Neural progenitor cell (in vitro differentiated cells): Measurements from ENCODE around the gene GOLGB1. TPM values are rescaled to one million over a fixed set of nuclear protein-coding genes. Genes with fewer than 3 reads are reported as not detected.

Source experiments
- DNase-seq: peaks from one replicate; pipeline ENCODE4 v3.0.0-alpha.2; 2016; ENCODE audit warnings: low spot score
- H2AFZ ChIP-seq: fragments of 200-600 bp; sonication (generic); replicated peaks from 2 replicates; pipeline ENCODE4 v1.6.1; 2016; ENCODE audit warnings: antibody characterized with exemption
- H3F3A ChIP-seq: fragments of 200-600 bp; sonication (generic); 2 replicates; pipeline ENCODE4 v1.6.1; 2016; ENCODE audit warnings: antibody characterized with exemption, low read depth
- H3K27ac ChIP-seq: fragments of 200-600 bp; sonication (generic); 2 replicates; pipeline ENCODE4 v1.5.1; 2016; ENCODE audit warnings: mild to moderate bottlenecking
- H3K27me3 ChIP-seq: fragments of 200-600 bp; sonication (generic); 2 replicates; pipeline ENCODE4 v1.6.1; 2016; ENCODE audit warnings: mild to moderate bottlenecking, moderate library complexity
- H3K36me3 ChIP-seq: fragments of 200-600 bp; sonication (generic); 2 replicates; pipeline ENCODE4 v1.5.1; 2016
- H3K4me1 ChIP-seq: fragments of 200-600 bp; sonication (generic); 2 replicates; pipeline ENCODE4 v1.6.1; 2016; ENCODE audit warnings: mixed run types
- H3K4me2 ChIP-seq: fragments of 200-600 bp; sonication (generic); 2 replicates; pipeline ENCODE4 v1.6.1; 2016
- H3K4me3 ChIP-seq: fragments of 200-600 bp; sonication (generic); 2 replicates; pipeline ENCODE4 v1.5.1; 2016
- H3K79me2 ChIP-seq: fragments of 200-600 bp; sonication (generic); 2 replicates; pipeline ENCODE4 v1.6.1; 2016; ENCODE audit warnings: low read depth
- H3K9ac ChIP-seq: fragments of 200-600 bp; sonication (generic); 2 replicates; pipeline ENCODE4 v1.6.1; 2016
- H3K9me3 ChIP-seq: fragments of 200-600 bp; sonication (generic); 2 replicates; pipeline ENCODE4 v1.5.1; 2016; ENCODE audit warnings: low read depth
- H4K20me1 ChIP-seq: fragments of 200-600 bp; sonication (generic); 2 replicates; pipeline ENCODE4 v1.6.1; 2016; ENCODE audit warnings: low read depth
- H3K27ac Mint-ChIP-seq: 3 replicates; pipeline ENCODE4 v1.8.0; 2021; ENCODE audit warnings: mixed read lengths
- H3K27me3 Mint-ChIP-seq: 2 replicates; pipeline ENCODE4 v1.8.0; 2022; ENCODE audit warnings: low read depth, mild to moderate bottlenecking, inconsistent platforms, moderate library complexity, mixed read lengths; ENCODE audit not compliant: insufficient read depth
- H3K36me3 Mint-ChIP-seq: 3 replicates; pipeline ENCODE4 v1.8.0; 2021; ENCODE audit warnings: mixed read lengths
- H3K4me1 Mint-ChIP-seq: 3 replicates; pipeline ENCODE4 v1.8.0; 2021; ENCODE audit warnings: mixed read lengths
- H3K4me3 Mint-ChIP-seq: 3 replicates; pipeline ENCODE4 v1.8.0; 2021; ENCODE audit warnings: mild to moderate bottlenecking, moderate library complexity, mixed read lengths
- H3K9me3 Mint-ChIP-seq: 3 replicates; pipeline ENCODE4 v1.8.0; 2020; ENCODE audit warnings: mixed read lengths
- EZH2 ChIP-seq: fragments of 200-600 bp; sonication (generic); IDR thresholded peaks from 2 replicates; pipeline ENCODE4 v1.6.1; 2017; ENCODE audit warnings: antibody characterized with exemption, mild to moderate bottlenecking, moderate library complexity
- EZH2phosphoT487 ChIP-seq: fragments of 200-600 bp; sonication (generic); IDR thresholded peaks from 2 replicates; pipeline ENCODE4 v1.6.1; 2017; ENCODE audit warnings: antibody characterized with exemption
- total RNA-seq: library from RNA; depleted of rRNA; stranded (reverse); fragments of >200 nt; gene quantifications from 2 replicates; pipeline ENCODE4 v1.2.3, GENCODE V29; 2015; ENCODE audit warnings: low replicate concordance
- TF ChIP-seq, protein P1 (sequence below): fragments of 200-600 bp; sonication (generic); IDR thresholded peaks from 2 replicates; pipeline ENCODE4 v1.5.1; 2017; ENCODE audit warnings: antibody characterized with exemption, mild to moderate bottlenecking

Gene GOLGB1
- total RNA-seq, 1 donor from 2014 or later: 52.5 TPM

DNA sequence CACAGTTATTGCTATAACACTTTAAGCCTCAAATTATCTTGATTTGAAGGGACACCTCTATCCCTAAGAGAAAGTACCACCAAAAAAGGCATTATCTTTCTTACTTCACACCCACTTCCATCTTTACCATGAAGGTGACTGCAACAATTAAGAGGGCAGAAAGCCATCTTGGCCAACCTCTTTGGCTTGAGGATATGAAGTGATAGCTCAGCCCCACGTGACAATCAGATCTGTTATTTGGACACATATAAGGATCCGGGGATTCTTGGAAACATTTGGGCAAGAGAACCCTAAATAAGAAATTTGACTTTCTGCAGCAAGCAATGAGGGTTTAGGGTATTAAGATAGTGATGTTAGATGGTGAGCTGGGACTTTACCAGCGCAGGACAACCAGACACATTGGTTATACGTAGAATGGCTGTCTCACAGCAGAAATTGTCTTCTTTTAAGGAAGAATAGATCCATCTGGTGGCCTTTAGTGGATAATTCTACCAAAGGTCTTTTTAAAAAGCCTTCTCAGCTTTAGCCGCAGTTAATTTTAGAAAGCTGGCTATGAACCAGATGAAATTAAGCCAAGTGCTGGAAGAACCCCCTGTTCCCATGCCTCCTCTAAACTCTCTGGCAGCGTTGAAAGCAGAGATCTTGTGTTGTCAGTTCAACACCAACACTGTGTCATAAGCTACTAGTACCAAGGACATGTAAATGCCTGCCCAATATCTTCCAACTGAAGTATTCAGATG is 101.2 kb downstream of the GOLGB1 start:
- Histone ChIP-seq H4K20me1 (no peaks in the 10 kb centered on the region), H3K4me2 (no peak overlapping the region), H3K9me3 (no peaks in the 10 kb centered on the region), H3K36me3 (no peaks in the 10 kb centered on the region), H3K27me3 (no peaks in the 10 kb centered on the region), H3K9ac (no peak overlapping the region), H3K4me1 (no peaks in the 10 kb centered on the region), H3K27ac (no peak overlapping the region), H2AFZ (no peak overlapping the region), H3K4me3 (no peak overlapping the region), H3K79me2 (no peaks in the 10 kb centered on the region), H3F3A (no peaks in the 10 kb centered on the region)
- H3K36me3 Mint-ChIP-seq: no peaks in the 10 kb centered on the region
- H3K4me3 Mint-ChIP-seq: no peak overlapping the region
- no peaks in the 10 kb centered on the region for H3K9me3 Mint-ChIP-seq
- H3K4me1 Mint-ChIP-seq: no peaks in the 10 kb centered on the region
- H3K27ac Mint-ChIP-seq: no peak overlapping the region
- H3K27me3 Mint-ChIP-seq: no peaks in the 10 kb centered on the region
- no peak for DNase-seq
- TF ChIP-seq, protein P1, sequence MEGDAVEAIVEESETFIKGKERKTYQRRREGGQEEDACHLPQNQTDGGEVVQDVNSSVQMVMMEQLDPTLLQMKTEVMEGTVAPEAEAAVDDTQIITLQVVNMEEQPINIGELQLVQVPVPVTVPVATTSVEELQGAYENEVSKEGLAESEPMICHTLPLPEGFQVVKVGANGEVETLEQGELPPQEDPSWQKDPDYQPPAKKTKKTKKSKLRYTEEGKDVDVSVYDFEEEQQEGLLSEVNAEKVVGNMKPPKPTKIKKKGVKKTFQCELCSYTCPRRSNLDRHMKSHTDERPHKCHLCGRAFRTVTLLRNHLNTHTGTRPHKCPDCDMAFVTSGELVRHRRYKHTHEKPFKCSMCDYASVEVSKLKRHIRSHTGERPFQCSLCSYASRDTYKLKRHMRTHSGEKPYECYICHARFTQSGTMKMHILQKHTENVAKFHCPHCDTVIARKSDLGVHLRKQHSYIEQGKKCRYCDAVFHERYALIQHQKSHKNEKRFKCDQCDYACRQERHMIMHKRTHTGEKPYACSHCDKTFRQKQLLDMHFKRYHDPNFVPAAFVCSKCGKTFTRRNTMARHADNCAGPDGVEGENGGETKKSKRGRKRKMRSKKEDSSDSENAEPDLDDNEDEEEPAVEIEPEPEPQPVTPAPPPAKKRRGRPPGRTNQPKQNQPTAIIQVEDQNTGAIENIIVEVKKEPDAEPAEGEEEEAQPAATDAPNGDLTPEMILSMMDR: no peak
- TF ChIP-seq EZH2phosphoT487 (no peak), EZH2 (no peak)

DNA sequence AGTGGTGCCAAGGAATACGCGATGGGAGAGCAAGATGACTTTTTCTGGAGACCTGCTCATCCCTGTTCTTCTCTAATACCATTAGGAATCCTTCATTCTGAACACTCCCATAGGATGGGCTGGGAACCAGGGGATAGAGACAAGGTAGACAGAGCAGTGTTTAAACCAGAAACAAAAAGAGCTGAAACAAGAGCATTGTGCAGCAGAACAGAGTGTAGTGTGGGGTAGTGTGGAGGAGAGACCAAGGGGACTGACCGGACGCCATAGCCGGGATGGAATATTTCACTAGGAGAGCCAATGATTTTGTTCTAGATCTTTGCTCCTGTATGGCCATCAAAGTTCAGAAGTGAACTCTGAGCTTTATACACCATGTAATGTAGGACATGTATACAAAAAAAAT is 104.5 kb downstream of the GOLGB1 start:
- Mint-ChIP-seq H3K36me3 (no peaks in the 10 kb centered on the region), H3K4me3 (no peak overlapping the region), H3K9me3 (no peaks in the 10 kb centered on the region), H3K27me3 (no peaks in the 10 kb centered on the region), H3K4me1 (no peaks in the 10 kb centered on the region), H3K27ac (no peak overlapping the region)
- Histone ChIP-seq H4K20me1 (no peaks in the 10 kb centered on the region), H3K4me1 (no peaks in the 10 kb centered on the region), H3K9me3 (no peaks in the 10 kb centered on the region), H3K27me3 (no peaks in the 10 kb centered on the region), H3K36me3 (no peaks in the 10 kb centered on the region), H3K4me2 (no peak overlapping the region), H3K79me2 (no peaks in the 10 kb centered on the region), H3K4me3 (no peak overlapping the region), H2AFZ (no peak overlapping the region), H3K27ac (no peak overlapping the region), H3K9ac (no peak overlapping the region), H3F3A (no peaks in the 10 kb centered on the region)
- DNase-seq: no peak
- TF ChIP-seq, protein P1: no peak
- TF ChIP-seq EZH2 (no peak), EZH2phosphoT487 (no peak)

DNA sequence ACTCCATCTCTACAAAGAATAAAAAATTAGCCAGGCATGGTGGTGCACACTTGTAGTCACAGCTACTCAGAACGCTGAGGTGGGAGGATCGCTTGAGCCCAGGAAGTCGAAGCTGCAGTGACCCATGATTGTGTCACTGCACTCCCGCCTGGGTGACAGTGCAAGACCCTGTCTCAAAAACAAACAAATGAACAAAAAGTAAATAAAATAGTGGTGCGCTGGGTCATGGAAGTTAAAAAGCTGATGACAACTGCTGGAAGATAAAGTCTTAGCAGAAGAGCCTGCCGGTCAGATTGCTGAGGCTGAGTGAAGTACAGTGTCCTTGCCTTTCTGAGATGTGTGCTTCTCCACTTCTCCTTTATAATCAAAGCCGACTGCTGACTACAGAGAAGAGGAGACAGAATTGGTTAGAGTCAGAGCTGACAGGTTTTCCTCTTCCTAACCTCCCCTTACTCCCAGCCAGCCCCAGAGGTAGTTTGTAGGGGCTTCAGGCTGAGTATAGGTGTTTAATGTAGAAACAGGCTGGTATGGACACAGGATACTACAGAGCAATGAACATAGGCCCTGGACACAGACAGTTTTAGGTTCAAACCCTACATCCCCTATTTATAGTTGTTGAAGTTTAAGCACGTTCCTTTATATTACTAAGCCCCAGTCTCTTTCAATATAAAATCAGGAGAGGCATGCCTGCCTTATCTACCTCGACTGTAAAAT is 106.8 kb downstream of the GOLGB1 start:
- H3K9me3 Mint-ChIP-seq: no peaks in the 10 kb centered on the region
- no peaks in the 10 kb centered on the region for H3K36me3 Mint-ChIP-seq
- H3K9me3 ChIP-seq: no peaks in the 10 kb centered on the region
- no peaks in the 10 kb centered on the region for H3F3A ChIP-seq
- no peak overlapping the region for H3K9ac ChIP-seq
- H3K4me1 Mint-ChIP-seq: no peaks in the 10 kb centered on the region
- H3K27ac ChIP-seq: no peak overlapping the region
- H3K27ac Mint-ChIP-seq: no peak overlapping the region
- no peaks in the 10 kb centered on the region for H3K27me3 Mint-ChIP-seq
- no peak overlapping the region for H3K4me3 Mint-ChIP-seq
- H3K79me2 ChIP-seq: no peaks in the 10 kb centered on the region
- H3K27me3 ChIP-seq: no peaks in the 10 kb centered on the region
- TF ChIP-seq, protein P1: no peak
- TF ChIP-seq EZH2 (no peak), EZH2phosphoT487 (no peak)
- H3K4me1 ChIP-seq: no peaks in the 10 kb centered on the region
- H4K20me1 ChIP-seq: no peaks in the 10 kb centered on the region
- H3K4me2 ChIP-seq: no peak overlapping the region
- no peak for DNase-seq
- H2AFZ ChIP-seq: peak overlapping the region; percentile 57
- no peaks in the 10 kb centered on the region for H3K36me3 ChIP-seq
- H3K4me3 ChIP-seq: no peak overlapping the region
